ENCODE measurements around the gene CSNK1A1L.
A peak's percentile ranks its signal among the peaks of the same experiment; 100 is the strongest.

Gene CSNK1A1L

GRCh38 chr13:37106642-37107041 lies 1.2 kb upstream of the CSNK1A1L start:
- DNase-seq (ENCODE audit: low read depth) = no peak

DNA sequence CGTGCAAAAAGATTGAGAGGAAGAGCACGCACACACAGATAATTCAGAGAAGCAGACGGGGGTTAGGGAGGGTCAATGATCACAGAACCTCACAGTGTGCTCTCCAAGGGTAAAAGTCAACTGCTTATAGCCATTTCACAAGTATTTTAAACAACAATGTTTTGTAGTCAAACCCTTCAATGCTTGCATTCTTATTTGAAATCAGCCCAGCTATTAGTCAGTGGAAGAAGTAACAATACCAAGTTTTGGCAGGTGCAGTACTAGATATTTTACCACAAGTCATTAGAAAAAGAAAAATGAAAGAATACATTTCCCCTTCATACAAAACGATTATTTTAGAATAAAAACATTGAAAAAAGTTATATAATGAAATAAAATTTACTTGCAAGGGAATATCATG lies 2.6 kb downstream of the CSNK1A1L start:
- DNase-seq (ENCODE audit: low read depth) = no peak

DNA sequence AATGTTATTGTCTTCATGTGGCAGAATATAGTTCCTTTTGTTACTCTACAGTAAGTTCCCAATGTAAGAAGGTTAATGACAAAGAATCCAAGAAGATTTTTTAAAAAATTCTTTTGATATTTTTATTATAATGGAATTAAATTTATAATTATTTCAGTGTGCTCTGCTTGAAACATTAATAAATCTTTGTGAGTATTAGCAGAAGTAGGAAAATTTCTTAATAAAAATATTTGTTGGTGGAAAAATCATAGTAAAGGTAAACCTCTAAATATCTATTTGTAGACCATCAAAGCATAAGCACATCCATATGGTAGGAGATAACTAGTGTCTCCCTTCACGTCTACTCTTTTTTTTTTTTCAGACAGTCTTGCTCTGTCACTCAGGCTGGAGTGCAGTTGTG lies 4.3 kb downstream of the CSNK1A1L start:
- DNase-seq (ENCODE audit: low read depth) = no peak

DNA sequence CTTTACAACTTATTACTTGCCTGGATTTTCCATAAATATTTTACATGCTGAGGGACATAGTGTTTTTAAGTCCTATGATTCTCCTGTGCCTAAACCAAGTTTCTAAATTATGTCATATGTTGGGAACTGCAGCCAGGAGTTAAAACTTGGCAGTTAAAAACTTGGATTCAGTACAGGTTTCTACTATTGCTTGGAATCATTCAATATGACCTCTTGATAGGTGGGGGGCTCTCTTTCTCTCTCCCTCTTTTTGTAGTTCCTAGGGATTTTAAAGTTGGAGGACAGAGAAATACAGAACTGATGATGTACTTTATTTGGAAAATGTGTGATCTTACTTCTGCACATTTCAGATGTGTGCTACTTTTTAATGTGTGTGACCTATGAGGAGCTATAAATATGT lies 4.7 kb downstream of the CSNK1A1L start:
- DNase-seq (ENCODE audit: low read depth) = no peak

- no peak for DNase-seq (ENCODE audit: low read depth)
Measured at GRCh38 chr13:37097076-37097475, 8.4 kb downstream of the CSNK1A1L start.

GRCh38 chr13:37094840-37095239 lies 10.6 kb downstream of the CSNK1A1L start:
- no peak for DNase-seq (ENCODE audit: low read depth)

- no peak for DNase-seq (ENCODE audit: low read depth)
Measured at GRCh38 chr13:37094099-37094498, 11.4 kb downstream of the CSNK1A1L start.

DNA sequence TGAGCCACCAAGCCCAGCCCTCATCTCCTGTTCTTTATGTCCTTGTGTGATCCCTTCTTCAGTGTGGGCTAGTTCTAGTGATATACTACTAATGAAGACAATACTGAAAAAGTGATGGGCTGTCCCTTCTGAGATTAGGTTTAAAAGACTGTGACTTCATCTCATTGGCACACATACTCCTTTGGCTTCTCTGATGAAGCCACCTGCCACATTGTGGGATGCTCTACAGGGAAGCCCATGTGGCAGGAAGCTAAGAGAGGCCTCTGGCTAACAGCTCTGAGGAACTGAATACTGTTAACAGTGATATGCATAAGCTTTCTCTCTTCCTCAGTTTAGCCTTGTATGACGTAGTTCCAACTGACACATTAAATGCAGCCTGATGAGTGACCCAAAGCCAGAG lies 13.6 kb downstream of the CSNK1A1L start:
- DNase-seq (ENCODE audit: low read depth) = no peak

DNA sequence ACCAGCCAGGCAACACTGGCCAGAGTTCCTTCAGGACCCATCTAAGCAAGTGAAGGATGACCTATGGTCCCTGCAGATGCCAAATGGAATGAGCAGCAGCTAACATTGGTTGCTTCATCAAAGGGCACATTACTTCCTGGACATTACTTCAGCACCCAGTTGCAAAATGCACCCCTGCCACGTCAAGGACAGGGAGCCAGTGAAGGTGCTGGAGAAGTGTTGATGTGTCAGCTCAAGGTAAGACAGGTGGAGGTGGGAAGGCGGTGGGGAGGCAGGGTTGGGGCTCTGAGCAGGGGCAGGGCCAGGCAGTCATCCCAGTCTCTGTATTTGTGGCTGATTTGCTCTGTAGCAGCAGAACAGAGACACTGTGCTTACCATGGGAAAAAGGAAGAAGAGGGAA lies 14.6 kb downstream of the CSNK1A1L start:
- no peak for DNase-seq (ENCODE audit: low read depth)

DNA sequence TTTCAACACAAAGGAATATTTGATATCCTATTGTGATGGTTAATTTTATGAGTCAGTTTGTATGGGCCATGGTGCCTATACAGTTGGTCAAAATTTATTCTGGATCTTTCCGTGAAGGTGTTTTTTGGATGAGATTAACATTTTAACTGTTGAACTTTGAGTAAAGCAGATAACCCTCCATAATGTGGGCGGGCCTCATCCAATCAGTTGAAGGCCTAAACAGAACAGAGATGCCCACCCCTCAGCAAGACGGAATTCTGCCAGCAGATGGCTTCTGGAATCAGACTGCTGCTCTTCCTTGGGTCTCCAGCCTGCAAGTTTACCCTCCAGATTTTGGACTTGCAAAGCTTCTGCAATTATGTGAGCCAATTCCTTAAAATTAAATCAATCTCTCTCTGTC lies 16.0 kb downstream of the CSNK1A1L start:
- DNase-seq (ENCODE audit: low read depth) = no peak

DNA sequence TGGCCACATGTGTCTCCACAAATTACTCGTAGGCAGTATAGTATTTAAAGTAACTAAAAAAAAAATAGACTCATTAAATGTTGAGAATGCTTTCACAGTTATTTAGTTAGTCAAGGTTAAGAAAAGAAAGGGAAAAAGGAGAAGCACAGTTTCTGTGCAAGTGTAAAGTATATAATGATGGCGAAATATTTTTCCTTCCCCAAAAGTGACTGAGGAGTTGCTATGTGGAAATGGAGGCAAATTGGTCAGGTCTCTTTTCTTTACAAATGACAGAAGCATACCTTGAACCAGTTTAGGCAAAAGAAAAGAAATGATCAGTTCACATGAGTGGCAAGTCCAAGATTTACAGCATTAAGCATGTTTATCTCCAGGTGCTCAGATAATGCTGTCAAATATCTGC lies 18.0 kb downstream of the CSNK1A1L start:
- no peak for DNase-seq (ENCODE audit: low read depth)

DNA sequence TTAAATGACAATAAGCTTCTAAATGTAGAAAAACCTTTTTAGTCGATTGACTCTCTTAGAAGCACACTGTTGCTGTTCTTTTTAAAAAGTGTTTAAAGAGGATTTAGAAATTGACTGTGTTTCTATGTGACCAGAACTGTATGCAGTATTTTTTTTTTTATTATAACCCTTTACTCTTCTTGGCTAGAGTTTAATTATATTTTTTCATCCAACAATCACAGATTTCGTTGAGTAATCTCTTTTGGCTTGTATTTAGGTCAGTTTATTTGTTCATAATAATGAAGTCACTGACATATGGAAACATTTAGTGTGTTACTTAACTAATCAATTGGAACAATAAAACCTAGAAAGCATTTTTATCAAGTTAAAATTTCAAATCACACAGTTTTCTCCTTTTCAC lies 19.9 kb downstream of the CSNK1A1L start:
- DNase-seq (ENCODE audit: low read depth) = no peak

DNA sequence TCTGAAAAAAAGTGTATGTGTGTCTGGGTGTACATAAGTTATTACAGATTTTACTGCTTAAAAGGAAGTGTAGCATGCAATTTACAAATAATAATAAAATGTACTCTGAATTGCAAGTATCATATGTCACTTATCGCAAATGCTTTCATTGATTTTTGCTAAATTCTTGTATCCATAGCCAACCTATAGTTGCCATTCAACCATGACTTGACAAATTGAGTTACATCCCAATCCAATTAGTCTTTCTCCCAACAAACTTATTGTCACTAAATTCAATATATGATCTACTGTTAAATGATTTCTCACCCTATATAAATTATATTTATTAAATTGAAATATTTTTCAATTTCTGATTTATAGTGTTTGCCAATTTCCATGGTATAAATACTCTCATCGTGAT lies 28.6 kb downstream of the CSNK1A1L start:
- DNase-seq (ENCODE audit: low read depth) = no peak

- no peak for DNase-seq (ENCODE audit: low read depth)
Measured at GRCh38 chr13:37075164-37075563, 30.3 kb downstream of the CSNK1A1L start.

- peak; percentile 29 for DNase-seq (ENCODE audit: low read depth)
Measured at GRCh38 chr13:37074703-37075102, 30.8 kb downstream of the CSNK1A1L start.

DNA sequence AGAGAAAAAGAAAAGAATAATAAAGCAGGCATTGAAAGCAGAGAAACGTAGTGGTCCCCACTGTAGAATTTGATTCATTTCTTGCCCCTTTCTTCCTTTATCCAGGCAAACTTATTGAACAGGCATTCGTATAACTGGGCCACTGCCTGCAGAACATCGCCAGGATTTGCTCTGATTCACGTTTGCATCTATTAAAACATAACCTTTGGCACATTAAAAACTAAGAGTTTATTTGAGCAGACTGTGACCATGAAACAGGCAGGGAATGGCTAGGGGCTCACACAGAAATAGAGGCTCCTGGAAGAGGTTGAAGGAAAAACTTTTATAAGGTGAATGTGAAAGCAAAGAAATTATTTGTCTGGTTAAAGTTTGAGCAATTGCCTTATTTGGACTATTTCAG lies 33.4 kb downstream of the CSNK1A1L start:
- no peak for DNase-seq (ENCODE audit: low read depth)

DNA sequence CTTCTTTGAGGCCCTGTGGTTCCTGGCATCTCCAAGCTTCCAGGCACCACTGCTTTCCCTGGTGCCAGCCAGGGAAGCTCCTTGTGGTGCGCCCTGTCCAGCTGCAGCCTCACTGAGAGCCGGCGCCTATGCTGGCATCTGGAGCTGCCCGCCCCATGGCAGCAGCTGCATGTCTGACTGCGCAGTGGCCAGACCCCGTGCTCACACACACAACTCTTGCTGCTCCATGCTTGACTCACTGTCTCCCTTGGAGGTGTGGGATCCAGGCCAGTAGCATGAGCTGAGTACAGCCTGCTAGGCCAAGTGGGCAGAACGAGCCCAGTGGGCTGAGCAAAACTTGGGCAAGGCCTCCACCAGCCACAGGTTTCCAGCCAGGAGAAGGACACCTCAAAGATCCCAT lies 34.5 kb downstream of the CSNK1A1L start:
- DNase-seq (ENCODE audit: low read depth) = no peak

DNA sequence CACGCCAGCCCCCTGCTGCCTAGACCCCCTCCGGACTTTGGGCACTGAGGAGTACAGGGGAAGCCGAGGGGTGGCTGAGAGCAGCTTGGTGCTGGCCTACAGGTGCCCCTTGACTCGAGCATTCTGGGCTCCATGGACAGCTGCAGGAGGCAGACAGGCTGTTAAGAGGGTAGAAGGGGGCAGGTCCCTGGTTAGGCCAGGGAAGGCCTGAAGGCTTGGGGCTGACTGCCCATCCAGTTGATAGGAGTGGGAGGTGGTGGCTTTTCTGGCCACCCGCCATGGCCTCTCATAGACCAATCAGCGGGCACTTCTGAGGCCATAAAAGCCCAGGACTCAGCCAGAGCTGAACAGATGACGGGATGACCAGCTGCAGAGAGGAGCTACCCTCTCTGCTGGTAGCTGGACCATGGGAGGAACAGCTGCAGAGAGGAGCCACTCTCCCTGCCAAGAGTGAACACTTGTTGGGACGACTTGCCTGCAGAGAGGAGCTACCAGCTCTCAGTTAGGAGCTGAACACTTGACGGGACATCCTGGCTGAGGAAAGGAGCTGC lies 35.2 kb downstream of the CSNK1A1L start:
- DNase-seq (ENCODE audit: low read depth) = no peak

DNA sequence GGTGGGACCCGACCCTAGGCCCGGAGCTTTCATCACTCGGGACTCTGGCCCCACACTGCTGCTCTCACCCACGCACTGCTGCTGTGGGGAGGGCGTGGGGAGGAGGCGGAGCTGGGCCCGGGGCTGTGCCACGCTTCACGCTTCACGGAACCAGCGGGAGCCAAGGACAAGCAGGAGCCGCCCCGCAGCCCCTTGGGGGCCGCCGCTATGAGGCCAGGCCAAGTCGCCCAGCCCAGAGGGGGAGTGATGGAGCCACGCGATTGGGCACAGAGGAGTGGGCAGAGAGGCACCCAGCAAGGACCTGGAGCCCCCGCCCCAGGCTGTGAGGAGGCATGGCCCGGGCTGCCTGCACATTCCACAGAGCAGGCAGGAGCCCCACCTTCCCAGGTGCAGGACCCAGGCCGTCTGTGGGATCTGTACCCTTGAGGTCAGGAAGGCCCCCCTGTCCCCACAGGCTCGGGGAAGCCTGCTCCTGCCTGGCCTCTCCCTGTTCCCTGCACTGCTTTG lies 35.8 kb downstream of the CSNK1A1L start:
- DNase-seq (ENCODE audit: low read depth) = no peak

- DNase-seq (ENCODE audit: low read depth) = peak; percentile 5
Measured at GRCh38 chr13:37068962-37069361, 36.5 kb downstream of the CSNK1A1L start.

- DNase-seq (ENCODE audit: low read depth) = no peak
Measured at GRCh38 chr13:37067874-37068273, 37.6 kb downstream of the CSNK1A1L start.

DNA sequence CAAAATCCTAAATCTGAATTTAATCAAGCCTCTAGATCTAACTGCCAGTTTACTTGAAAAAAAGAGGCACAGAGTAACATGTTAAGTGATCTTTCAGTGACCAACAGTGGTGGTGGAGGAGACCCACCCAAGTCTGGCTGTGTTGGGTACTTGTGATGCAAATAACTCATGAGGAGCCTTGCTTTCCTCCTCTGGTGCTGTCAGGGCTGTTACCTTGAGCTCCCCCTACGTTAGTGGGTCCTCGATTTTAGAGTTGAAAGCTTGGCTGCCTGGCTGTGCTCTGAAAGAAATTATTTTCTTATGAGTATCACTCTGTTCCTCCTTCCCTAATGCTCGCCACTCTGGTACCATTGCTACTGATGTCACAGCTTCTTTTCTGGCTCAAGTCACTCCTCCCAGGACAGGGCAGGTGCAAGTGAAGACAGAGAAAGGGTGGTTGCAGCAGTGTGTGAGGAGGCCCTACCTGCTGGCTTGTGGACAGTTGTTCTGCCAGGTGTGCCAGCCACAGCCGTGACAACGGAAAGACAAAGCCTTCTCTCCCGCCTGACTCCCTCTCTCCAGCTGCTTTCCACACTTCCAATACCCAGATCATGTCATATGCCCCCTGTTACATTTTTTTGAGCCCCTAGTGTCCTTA lies 39.5 kb downstream of the CSNK1A1L start:
- no peak for DNase-seq (ENCODE audit: low read depth)

- no peak for DNase-seq (ENCODE audit: low read depth)
Measured at GRCh38 chr13:37059848-37060192, 45.6 kb downstream of the CSNK1A1L start.
